OCI-LY3 (cell line): ENCODE data around the gene MAP4.

Source experiments
- H2AFZ ChIP-seq: fragments of 200-600, 300-600 bp; shearing (Covaris generic); 2 replicates; pipeline ENCODE4 v1.6.0; 2014; ENCODE audit warnings: antibody characterized with exemption, low read depth, low read length
- H3K27ac ChIP-seq: fragments of 200-600, 300-600 bp; sonication (generic); 2 replicates; pipeline ENCODE4 v1.5.1; 2014; ENCODE audit warnings: mild to moderate bottlenecking, low read length, moderate library complexity, mixed read lengths
- H3K27me3 ChIP-seq: fragments of 200-600, 300-600 bp; sonication (generic); 2 replicates; pipeline ENCODE4 v1.6.1; 2014; ENCODE audit warnings: low read depth, low read length, mixed read lengths
- H3K36me3 ChIP-seq: fragments of 200-600, 300-600 bp; sonication (generic); replicated peaks from 2 replicates; pipeline ENCODE3; 2014; ENCODE audit warnings: low read depth, low read length, mixed read lengths
- H3K4me1 ChIP-seq: fragments of 300-600, 200-600 bp; sonication (generic); 2 replicates; pipeline ENCODE4 v1.6.1; 2014; ENCODE audit warnings: low read length, mixed read lengths
- H3K4me2 ChIP-seq: fragments of 200-600, 300-600 bp; sonication (generic); 2 replicates; pipeline ENCODE4 v1.6.1; 2014; ENCODE audit warnings: low read length, mixed read lengths
- H3K4me3 ChIP-seq: fragments of 300-600, 200-600 bp; sonication (generic); 2 replicates; pipeline ENCODE4 v1.5.1; 2014; ENCODE audit warnings: antibody characterized with exemption, mild to moderate bottlenecking, low read length, moderate library complexity
- H3K79me2 ChIP-seq: fragments of 300-600, 200-600 bp; shearing (Covaris generic); 2 replicates; pipeline ENCODE4 v1.6.1; 2014; ENCODE audit warnings: mild to moderate bottlenecking, low read length, mixed read lengths
- H3K9ac ChIP-seq: fragments of 300-600, 200-600 bp; shearing (Covaris generic); 2 replicates; pipeline ENCODE4 v1.6.0; 2014; ENCODE audit warnings: mild to moderate bottlenecking, low read length, moderate library complexity
- H3K9me3 ChIP-seq: fragments of 200-600, 300-600 bp; shearing (Covaris generic); 2 replicates; pipeline ENCODE4 v1.6.1; 2014; ENCODE audit warnings: low read length, mixed read lengths; ENCODE audit not compliant: insufficient read depth
- H4K20me1 ChIP-seq: fragments of 200-600, 300-600 bp; sonication (generic); 2 replicates; pipeline ENCODE4 v1.6.1; 2016; ENCODE audit warnings: low read length, mixed read lengths; ENCODE audit not compliant: insufficient read depth
- EZH2phosphoT487 ChIP-seq: fragments of 200-600 bp; shearing (Covaris generic); IDR thresholded peaks from 2 replicates; pipeline ENCODE4 v1.6.1; 2018; ENCODE audit warnings: antibody characterized with exemption, mixed run types, low read depth
- TF ChIP-seq, protein P1 (sequence below): fragments of 200-600, 300-600 bp; sonication (generic); IDR thresholded peaks from 2 replicates; pipeline ENCODE4 v1.5.1; 2014; ENCODE audit warnings: antibody characterized with exemption, low read length, low read depth

Gene MAP4

DNA sequence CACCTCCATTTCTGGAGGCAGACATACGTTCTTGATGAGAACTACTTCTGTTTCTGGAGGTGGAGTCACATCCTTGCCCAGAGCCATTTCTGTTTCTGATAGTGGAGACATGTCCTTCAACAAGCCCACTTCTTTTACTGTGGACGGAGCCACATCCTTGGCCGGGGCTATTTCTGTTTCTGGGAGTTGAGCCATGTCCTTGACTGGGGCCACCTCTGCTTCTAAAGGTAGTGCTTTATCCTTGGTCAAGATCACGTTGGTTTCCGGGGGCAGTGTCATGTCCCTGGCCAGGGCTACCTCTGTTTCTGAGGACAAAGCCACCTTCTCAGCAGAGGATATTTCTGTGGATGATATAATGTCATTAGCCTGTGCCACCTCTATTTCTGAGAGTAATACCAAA lies 100.0 kb downstream of the MAP4 start:
- Histone ChIP-seq H3K27me3 (no peaks in the 10 kb centered on the region), H4K20me1 (no peaks in the 10 kb centered on the region), H3K4me2 (no peak overlapping the region), H3K4me3 (no peak overlapping the region), H3K79me2 (no peaks in the 10 kb centered on the region), H2AFZ (no peak overlapping the region), H3K36me3 (peaks cover 39% of the 10 kb centered on the region), H3K27ac (no peak overlapping the region), H3K9ac (no peak overlapping the region), H3K9me3 (no peaks in the 10 kb centered on the region), H3K4me1 (no peaks in the 10 kb centered on the region)
- TF ChIP-seq EZH2phosphoT487, result no peak
- TF ChIP-seq, protein P1, sequence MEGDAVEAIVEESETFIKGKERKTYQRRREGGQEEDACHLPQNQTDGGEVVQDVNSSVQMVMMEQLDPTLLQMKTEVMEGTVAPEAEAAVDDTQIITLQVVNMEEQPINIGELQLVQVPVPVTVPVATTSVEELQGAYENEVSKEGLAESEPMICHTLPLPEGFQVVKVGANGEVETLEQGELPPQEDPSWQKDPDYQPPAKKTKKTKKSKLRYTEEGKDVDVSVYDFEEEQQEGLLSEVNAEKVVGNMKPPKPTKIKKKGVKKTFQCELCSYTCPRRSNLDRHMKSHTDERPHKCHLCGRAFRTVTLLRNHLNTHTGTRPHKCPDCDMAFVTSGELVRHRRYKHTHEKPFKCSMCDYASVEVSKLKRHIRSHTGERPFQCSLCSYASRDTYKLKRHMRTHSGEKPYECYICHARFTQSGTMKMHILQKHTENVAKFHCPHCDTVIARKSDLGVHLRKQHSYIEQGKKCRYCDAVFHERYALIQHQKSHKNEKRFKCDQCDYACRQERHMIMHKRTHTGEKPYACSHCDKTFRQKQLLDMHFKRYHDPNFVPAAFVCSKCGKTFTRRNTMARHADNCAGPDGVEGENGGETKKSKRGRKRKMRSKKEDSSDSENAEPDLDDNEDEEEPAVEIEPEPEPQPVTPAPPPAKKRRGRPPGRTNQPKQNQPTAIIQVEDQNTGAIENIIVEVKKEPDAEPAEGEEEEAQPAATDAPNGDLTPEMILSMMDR, result no peak

DNA sequence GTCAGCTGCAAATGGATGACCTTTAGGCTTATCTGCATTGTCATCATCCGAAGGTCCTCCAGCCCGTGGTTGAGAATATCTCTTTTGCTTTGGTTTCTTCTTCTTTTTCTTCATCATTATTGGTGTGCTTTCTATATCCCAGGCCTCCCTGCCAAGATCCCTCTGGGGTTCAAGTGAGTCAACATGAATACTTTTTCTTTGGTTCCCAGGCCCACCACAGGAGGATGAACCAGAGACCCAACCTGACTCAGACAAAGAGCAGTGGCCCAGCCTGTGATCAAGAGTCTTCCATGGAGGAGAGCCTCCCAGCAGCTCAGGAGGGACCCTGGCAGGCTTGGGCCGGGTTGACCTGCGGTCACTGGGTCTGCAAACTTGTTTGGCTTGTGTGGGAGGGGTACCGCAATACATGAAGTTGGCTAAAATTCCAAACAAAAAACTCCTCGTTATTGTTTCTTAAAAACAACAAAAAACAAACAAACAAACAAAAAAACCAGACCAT lies 104.2 kb downstream of the MAP4 start:
- Histone ChIP-seq H3K4me1 (no peaks in the 10 kb centered on the region), H3K4me2 (no peak overlapping the region), H3K36me3 (peaks cover 43% of the 10 kb centered on the region), H3K4me3 (no peak overlapping the region), H3K27me3 (no peaks in the 10 kb centered on the region), H4K20me1 (no peaks in the 10 kb centered on the region), H3K9me3 (no peaks in the 10 kb centered on the region), H3K79me2 (no peaks in the 10 kb centered on the region), H3K27ac (no peak overlapping the region), H2AFZ (no peak overlapping the region), H3K9ac (no peak overlapping the region)
- TF ChIP-seq EZH2phosphoT487, result no peak
- TF ChIP-seq, protein P1, result no peak

DNA sequence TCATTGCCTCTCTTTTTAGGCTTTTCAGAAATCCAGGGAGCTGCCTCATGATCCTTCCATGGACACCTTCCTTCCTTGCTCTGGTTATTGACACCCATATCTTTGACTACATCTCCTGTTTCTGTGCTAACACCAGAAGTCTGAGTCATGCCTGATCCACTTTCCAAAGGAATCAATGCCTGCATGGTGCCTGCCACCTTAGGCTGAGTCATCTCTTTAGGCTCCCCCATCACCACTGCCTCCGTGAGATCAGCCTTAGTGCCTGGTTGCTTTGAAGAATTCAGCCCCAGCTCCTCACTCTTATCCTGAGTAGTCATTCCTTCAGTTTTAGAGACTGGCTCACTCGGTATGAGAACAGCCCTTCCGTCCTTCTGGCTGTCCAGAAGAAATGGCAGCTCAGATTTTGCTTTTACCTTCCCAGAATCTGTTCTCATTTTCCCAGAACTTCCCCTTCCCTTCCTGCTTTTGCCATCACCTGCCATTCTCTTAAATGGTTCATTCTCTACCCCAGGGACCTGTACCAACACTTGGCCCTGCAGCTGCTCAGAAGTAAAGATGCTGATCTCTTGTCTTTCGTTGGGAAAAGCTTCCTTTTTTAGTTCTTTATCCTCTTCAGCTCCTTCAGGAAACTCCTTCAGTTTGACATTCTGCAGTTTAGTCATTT lies 105.3 kb downstream of the MAP4 start:
- Histone ChIP-seq H3K9ac (no peak overlapping the region), H3K4me1 (no peaks in the 10 kb centered on the region), H3K36me3 (peaks cover 32% of the 10 kb centered on the region), H3K4me3 (no peak overlapping the region), H3K79me2 (no peaks in the 10 kb centered on the region), H3K27ac (no peak overlapping the region), H2AFZ (no peak overlapping the region), H3K27me3 (no peaks in the 10 kb centered on the region), H3K9me3 (no peaks in the 10 kb centered on the region), H3K4me2 (no peak overlapping the region), H4K20me1 (no peaks in the 10 kb centered on the region)
- TF ChIP-seq, protein P1, result no peak
- TF ChIP-seq EZH2phosphoT487, result no peak

DNA sequence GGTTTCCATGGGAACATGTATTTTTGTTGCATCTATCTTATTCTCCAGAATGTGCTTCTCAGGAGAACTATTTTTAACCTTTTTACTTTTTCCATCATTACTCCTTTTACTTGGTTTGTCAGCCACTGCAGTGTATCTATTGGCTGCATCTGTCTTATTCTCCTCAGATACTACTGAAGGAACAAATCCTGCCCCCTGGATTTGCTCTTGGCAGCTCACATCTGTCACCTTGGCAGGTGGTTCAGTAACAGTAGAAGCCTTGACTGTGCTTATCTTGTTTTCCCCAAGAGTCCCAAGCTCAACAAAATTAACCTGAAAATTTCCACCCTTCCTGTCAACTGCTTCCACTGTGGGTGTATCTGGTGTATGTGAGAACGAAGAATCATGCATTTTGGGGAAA lies 106.0 kb downstream of the MAP4 start:
- Histone ChIP-seq H4K20me1 (no peaks in the 10 kb centered on the region), H2AFZ (no peak overlapping the region), H3K27ac (no peak overlapping the region), H3K4me1 (no peaks in the 10 kb centered on the region), H3K9ac (no peak overlapping the region), H3K9me3 (no peaks in the 10 kb centered on the region), H3K4me2 (no peak overlapping the region), H3K4me3 (no peak overlapping the region), H3K36me3 (peaks cover 27% of the 10 kb centered on the region), H3K79me2 (no peaks in the 10 kb centered on the region), H3K27me3 (no peaks in the 10 kb centered on the region)
- TF ChIP-seq, protein P1, result no peak
- TF ChIP-seq EZH2phosphoT487, result no peak
